ENCODE data around the gene KIAA1755.

KIAA1755 gene

GRCh38 chr20:38238829-38239228, 21.7 kb downstream of the KIAA1755 start:
- no peak for DNase-seq

- DNase-seq, result no peak
These were observed 23.2 kb downstream of the KIAA1755 start for GRCh38 chr20:38237381-38237780.

GRCh38 chr20:38231531-38232121, 28.9 kb downstream of the KIAA1755 start:
- DNase-seq, result no peak

- DNase-seq, result no peak
These were observed 29.5 kb downstream of the KIAA1755 start for GRCh38 chr20:38230957-38231526.

- no peak for DNase-seq
These were observed 30.3 kb downstream of the KIAA1755 start for GRCh38 chr20:38230253-38230551.

GRCh38 chr20:38229376-38230252, 30.9 kb downstream of the KIAA1755 start:
- no peak for DNase-seq

GRCh38 chr20:38228436-38228835, 32.1 kb downstream of the KIAA1755 start:
- DNase-seq, result no peak

- no peak for DNase-seq
These were observed 32.8 kb downstream of the KIAA1755 start for GRCh38 chr20:38227420-38228360.

GRCh38 chr20:38226553-38226952, 34.0 kb downstream of the KIAA1755 start:
- DNase-seq, result no peak

GRCh38 chr20:38225900-38226263, 34.7 kb downstream of the KIAA1755 start:
- no peak for DNase-seq

GRCh38 chr20:38225240-38225899, 35.2 kb downstream of the KIAA1755 start:
- DNase-seq, result no peak

GRCh38 chr20:38224531-38224930, 36.0 kb downstream of the KIAA1755 start:
- no peak for DNase-seq

- no peak for DNase-seq
These were observed 36.8 kb downstream of the KIAA1755 start for GRCh38 chr20:38223743-38224100.

- DNase-seq, result no peak
These were observed 37.4 kb downstream of the KIAA1755 start for GRCh38 chr20:38222923-38223742.

GRCh38 chr20:38222231-38222922, 38.2 kb downstream of the KIAA1755 start:
- DNase-seq, result no peak

GRCh38 chr20:38221119-38221589, 39.4 kb downstream of the KIAA1755 start:
- peak; percentile 27 for DNase-seq

GRCh38 chr20:38220587-38221118, 39.9 kb downstream of the KIAA1755 start:
- no peak for DNase-seq

- DNase-seq, result no peak
These were observed 41.3 kb downstream of the KIAA1755 start for GRCh38 chr20:38219006-38219950.

- no peak for DNase-seq
These were observed 42.0 kb downstream of the KIAA1755 start for GRCh38 chr20:38218566-38218885.

All from NCI-H2029 treated with DMSO at 0.1 percent for 48 hours (cell line).